Loucy (cell line): ENCODE data around the gene KCND2.
A peak's percentile ranks its signal among the peaks of the same experiment; 100 is the strongest.

Experiments used
- H2AFZ ChIP-seq: fragments of 200-600 bp; sonication (generic); 2 replicates; pipeline ENCODE4 v1.6.0; 2016; ENCODE audit warnings: antibody characterized with exemption, mild to moderate bottlenecking, low read length, moderate library complexity
- H3F3A ChIP-seq: fragments of 200-600 bp; 2 replicates; pipeline ENCODE4 v1.6.0; 2016; ENCODE audit warnings: antibody characterized with exemption, low read depth, mild to moderate bottlenecking
- H3K27me3 ChIP-seq: fragments of 200-600 bp; sonication (generic); 2 replicates; pipeline ENCODE4 v1.6.1; 2014; ENCODE audit warnings: low read length, mild to moderate bottlenecking; ENCODE audit not compliant: insufficient read depth, poor library complexity, severe bottlenecking
- H3K36me3 ChIP-seq: fragments of 200-600 bp; sonication (generic); 2 replicates; pipeline ENCODE4 v1.6.1; 2016; ENCODE audit warnings: low read length; ENCODE audit not compliant: insufficient read depth
- H3K4me1 ChIP-seq: fragments of 200-600 bp; sonication (generic); 2 replicates; pipeline ENCODE4 v1.5.1; 2014; ENCODE audit warnings: low read length, mild to moderate bottlenecking; ENCODE audit not compliant: insufficient read depth, poor library complexity, severe bottlenecking
- H3K4me2 ChIP-seq: fragments of 200-600 bp; sonication (generic); 2 replicates; pipeline ENCODE4 v1.6.0; 2014; ENCODE audit warnings: antibody characterized with exemption, low read length, low read depth, mild to moderate bottlenecking; ENCODE audit not compliant: poor library complexity, severe bottlenecking
- H3K4me3 ChIP-seq: fragments of 200-600 bp; sonication (generic); 2 replicates; pipeline ENCODE4 v1.5.1; 2014; ENCODE audit warnings: low read length, mild to moderate bottlenecking, mixed read lengths; ENCODE audit not compliant: poor library complexity, severe bottlenecking
- H3K79me2 ChIP-seq: fragments of 200-600 bp; sonication (generic); 2 replicates; pipeline ENCODE4 v1.6.1; 2014; ENCODE audit warnings: low read length; ENCODE audit not compliant: insufficient read depth
- H3K9ac ChIP-seq: fragments of 200-600 bp; sonication (generic); 2 replicates; pipeline ENCODE4 v1.6.0; 2014; ENCODE audit warnings: mild to moderate bottlenecking, low read depth, low read length, moderate library complexity; ENCODE audit not compliant: poor library complexity, severe bottlenecking
- H3K9me2 ChIP-seq: fragments of 200-600 bp; sonication (generic); replicated peaks from 2 replicates; pipeline ENCODE4 v1.6.1; 2016; ENCODE audit warnings: low read depth, low read length, mixed read lengths
- H3K9me3 ChIP-seq: fragments of 200-600 bp; sonication (generic); 2 replicates; pipeline ENCODE4 v1.6.1; 2014; ENCODE audit warnings: mild to moderate bottlenecking, antibody characterized with exemption, low read length, low read depth; ENCODE audit not compliant: insufficient read depth
- H4K20me1 ChIP-seq: fragments of 200-600 bp; sonication (generic); 2 replicates; pipeline ENCODE4 v1.6.0; 2014; ENCODE audit warnings: antibody characterized with exemption, low read length, mild to moderate bottlenecking; ENCODE audit not compliant: insufficient read depth, poor library complexity, severe bottlenecking
- EZH2phosphoT487 ChIP-seq: fragments of 200-600 bp; IDR thresholded peaks from 2 replicates; pipeline ENCODE4 v1.6.1; 2018; ENCODE audit warnings: antibody characterized with exemption, mild to moderate bottlenecking, moderate library complexity, borderline replicate concordance
- TF ChIP-seq, protein P1 (sequence below): fragments of 200-600 bp; sonication (generic); conservative IDR thresholded peaks from 2 replicates; pipeline ENCODE4 v1.5.1; 2014; ENCODE audit warnings: mild to moderate bottlenecking, antibody characterized with exemption, low read length

The KCND2 gene

DNA sequence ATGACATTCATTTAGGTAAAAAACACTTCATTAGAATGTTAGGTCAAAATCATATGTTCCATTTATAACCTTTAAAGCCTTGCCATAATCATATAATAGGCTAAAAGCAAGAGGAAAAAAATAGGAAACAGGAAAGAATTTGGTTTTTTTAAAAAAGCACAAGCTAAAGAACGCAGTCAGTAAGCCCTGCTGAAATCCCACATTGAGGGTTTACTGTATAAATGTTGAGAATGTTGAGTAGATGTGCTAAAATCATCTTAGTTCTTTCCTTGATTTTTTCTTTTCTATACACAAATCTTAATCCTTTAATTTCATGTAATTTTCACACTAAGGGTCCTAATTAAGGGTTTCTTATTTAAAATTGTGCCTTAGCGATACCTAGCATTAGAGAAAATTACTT, 452.0 kb downstream of the KCND2 start:
- Histone ChIP-seq H3K4me3 (no peak overlapping the region), H3K9me3 (no peaks in the 10 kb centered on the region), H3K9ac (no peak overlapping the region), H4K20me1 (no peaks in the 10 kb centered on the region), H3F3A (no peaks in the 10 kb centered on the region), H3K27me3 (no peaks in the 10 kb centered on the region), H3K9me2 (no peaks in the 10 kb centered on the region), H3K4me1 (no peaks in the 10 kb centered on the region), H3K36me3 (no peaks in the 10 kb centered on the region), H3K79me2 (no peaks in the 10 kb centered on the region), H2AFZ (no peak overlapping the region), H3K4me2 (no peak overlapping the region)
- TF ChIP-seq, protein P1, sequence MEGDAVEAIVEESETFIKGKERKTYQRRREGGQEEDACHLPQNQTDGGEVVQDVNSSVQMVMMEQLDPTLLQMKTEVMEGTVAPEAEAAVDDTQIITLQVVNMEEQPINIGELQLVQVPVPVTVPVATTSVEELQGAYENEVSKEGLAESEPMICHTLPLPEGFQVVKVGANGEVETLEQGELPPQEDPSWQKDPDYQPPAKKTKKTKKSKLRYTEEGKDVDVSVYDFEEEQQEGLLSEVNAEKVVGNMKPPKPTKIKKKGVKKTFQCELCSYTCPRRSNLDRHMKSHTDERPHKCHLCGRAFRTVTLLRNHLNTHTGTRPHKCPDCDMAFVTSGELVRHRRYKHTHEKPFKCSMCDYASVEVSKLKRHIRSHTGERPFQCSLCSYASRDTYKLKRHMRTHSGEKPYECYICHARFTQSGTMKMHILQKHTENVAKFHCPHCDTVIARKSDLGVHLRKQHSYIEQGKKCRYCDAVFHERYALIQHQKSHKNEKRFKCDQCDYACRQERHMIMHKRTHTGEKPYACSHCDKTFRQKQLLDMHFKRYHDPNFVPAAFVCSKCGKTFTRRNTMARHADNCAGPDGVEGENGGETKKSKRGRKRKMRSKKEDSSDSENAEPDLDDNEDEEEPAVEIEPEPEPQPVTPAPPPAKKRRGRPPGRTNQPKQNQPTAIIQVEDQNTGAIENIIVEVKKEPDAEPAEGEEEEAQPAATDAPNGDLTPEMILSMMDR, result no peak
- TF ChIP-seq EZH2phosphoT487, result no peak

DNA sequence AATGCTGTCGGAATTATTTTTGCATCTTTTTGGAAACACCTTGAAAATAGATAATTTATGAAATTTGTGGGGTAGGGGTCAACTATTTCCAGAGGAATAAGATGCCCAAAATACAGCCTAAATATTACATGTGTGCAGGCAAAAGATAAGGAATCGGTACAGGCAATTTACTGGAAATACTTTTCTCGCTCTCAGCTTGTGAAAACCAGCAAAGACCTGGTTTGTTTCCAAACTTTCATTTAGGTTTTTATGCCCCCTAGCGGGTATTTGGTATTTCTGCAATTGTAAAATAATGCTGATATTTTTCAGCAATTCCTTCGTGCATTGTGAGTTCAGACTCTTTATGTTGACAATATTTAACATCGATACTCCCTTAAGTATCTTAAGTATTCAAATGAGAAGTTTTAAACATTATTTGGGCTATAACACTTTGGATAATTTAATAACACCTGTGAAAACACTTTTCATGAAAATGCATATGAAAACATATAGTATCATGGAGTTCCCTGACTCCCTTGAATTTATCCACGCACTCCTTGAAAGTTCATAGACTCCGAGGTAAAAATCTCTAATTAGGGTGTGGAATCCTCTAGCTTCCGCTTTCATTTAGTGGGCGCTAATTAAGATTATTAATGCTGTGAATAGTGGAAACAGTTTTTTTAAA, 452.5 kb downstream of the KCND2 start:
- Histone ChIP-seq H3K36me3 (no peaks in the 10 kb centered on the region), H3K9ac (no peak overlapping the region), H3K9me3 (no peaks in the 10 kb centered on the region), H3K27me3 (no peaks in the 10 kb centered on the region), H4K20me1 (no peaks in the 10 kb centered on the region), H3K9me2 (no peaks in the 10 kb centered on the region), H3K4me2 (no peak overlapping the region), H3K4me3 (no peak overlapping the region), H3K4me1 (no peaks in the 10 kb centered on the region), H3F3A (no peaks in the 10 kb centered on the region), H2AFZ (no peak overlapping the region), H3K79me2 (no peaks in the 10 kb centered on the region)
- TF ChIP-seq, protein P1, result peak; percentile 84
- no peak for TF ChIP-seq EZH2phosphoT487

GRCh38 chr7:120729245-120729644, 456.3 kb downstream of the KCND2 start:
- no peak overlapping the region for H2AFZ ChIP-seq

More at GRCh38 chr7:120729245-120729644, 456.3 kb downstream of the KCND2 start:
- H3K4me3 ChIP-seq, result no peak overlapping the region
- no peaks in the 10 kb centered on the region for H3K4me1 ChIP-seq
- H3F3A ChIP-seq, result no peaks in the 10 kb centered on the region
- no peak overlapping the region for H3K4me2 ChIP-seq
- H3K9me2 ChIP-seq, result no peaks in the 10 kb centered on the region
- no peak overlapping the region for H3K9ac ChIP-seq
- H3K79me2 ChIP-seq, result no peaks in the 10 kb centered on the region
- no peaks in the 10 kb centered on the region for H3K9me3 ChIP-seq
- no peaks in the 10 kb centered on the region for H4K20me1 ChIP-seq
- no peaks in the 10 kb centered on the region for H3K36me3 ChIP-seq
- no peaks in the 10 kb centered on the region for H3K27me3 ChIP-seq
- no peak for TF ChIP-seq EZH2phosphoT487
- TF ChIP-seq, protein P1, result no peak
